UCSD-AML1 (cell line): ENCODE results near the gene TMEM101.
A peak's percentile ranks its signal among the peaks of the same experiment; 100 is the strongest.
"Not testable (repeated sequence)": the region's sequence is repeated elsewhere in the genome, so short reads cannot be mapped to it uniquely, and the experiment has no call there.

Source experiments
- DNase-seq: peaks from one replicate; lab custom pipeline; 2025; ENCODE audit not compliant: unreplicated experiment; lab: John Stamatoyannopoulos, UW

TMEM101 gene

GRCh38 chr17:44000871-44001460, 13.8 kb downstream of the TMEM101 start:
- no peak for DNase-seq

GRCh38 chr17:44000141-44000860, 14.5 kb downstream of the TMEM101 start:
- no peak for DNase-seq

GRCh38 chr17:43999024-43999423, 15.7 kb downstream of the TMEM101 start:
- DNase-seq: no peak

DNA sequence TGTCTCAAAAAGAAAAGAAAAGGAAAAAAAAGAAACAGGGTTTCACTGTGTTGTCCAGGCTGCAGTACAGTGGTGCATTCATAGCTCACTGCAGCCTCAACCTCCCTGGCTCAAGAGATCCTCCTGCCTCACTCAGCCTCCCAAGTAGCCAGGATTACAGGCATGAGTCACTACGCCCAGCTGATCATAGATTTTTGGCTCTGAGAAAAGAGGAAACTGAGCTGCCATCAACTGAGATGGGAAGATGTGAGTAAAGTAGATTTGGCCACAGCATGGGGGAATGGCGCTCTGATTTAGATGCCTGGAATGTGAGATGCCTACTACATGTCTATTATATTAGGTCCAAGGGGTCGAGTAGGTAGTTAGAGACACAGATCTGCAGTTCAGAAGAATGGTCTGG, 16.2 kb downstream of the TMEM101 start:
- DNase-seq: no peak

GRCh38 chr17:43997180-43997579, 17.6 kb downstream of the TMEM101 start:
- not testable (repeated sequence) for DNase-seq

GRCh38 chr17:43995150-43995471, 19.7 kb downstream of the TMEM101 start:
- no peak for DNase-seq

DNA sequence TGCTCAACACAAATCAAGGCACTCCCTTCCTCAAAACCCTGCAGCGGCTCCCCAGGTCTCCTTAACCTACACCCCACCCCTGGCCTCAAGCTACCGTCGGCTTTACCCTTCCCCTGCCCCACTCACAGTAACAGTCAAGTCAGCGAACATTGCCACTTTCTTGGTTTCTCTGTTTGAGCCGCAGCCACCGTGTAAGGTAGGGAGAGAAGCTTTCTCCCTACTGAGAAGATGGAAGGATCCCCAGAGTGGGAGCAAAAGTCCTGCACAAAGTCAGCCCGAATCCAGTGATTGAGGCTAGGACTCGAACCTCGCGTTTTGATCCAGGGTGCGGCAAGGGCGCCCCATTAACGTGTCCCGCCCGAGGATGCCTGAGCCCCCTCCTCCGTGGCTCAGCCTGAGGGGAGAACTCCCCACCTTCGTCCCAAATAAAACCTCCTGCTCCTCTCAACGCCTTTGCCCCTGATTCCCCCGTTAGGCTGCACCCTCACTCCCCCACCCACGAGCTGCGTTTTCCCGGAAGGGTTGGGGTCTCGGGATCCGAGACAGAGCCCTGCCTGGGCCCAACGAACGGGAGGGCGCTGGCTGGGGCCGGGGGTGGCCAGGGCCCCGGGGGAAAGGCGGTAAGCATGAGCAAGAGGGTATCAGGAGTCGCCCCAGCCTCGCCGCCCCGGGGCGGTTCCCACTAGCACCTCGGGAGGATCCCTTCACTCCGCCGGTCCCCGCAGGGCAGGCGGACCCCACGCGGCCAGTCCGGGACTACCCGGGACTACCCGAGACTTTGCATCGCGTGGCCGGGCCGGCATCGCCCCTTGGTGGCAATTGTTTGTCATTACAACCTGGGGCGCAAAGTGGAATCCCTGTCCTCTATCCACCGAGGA, 20.3 kb downstream of the TMEM101 start:
- DNase-seq: peak; percentile 74

DNA sequence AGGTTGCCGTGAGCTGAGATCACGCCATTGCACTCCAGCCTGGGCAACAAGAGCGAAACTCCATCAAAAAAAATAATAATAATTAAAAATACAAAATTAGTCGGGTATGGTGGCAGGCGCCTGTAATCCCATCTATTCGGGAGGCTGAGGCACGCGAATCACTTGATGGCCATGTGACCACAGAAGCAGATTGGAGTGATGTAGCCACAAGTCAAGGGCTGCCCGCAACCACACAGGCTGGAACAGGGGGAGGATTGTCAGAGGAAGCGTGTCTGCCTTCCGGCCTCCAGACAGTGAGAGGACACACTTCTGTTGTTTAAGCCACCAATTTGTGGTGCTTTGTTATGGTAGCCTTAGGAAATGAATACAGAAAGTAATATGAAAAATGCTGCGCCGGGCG, 22.1 kb downstream of the TMEM101 start:
- peak; percentile 58 for DNase-seq

GRCh38 chr17:43988301-43988700, 26.5 kb downstream of the TMEM101 start:
- DNase-seq: no peak

GRCh38 chr17:43987131-43988021, 27.4 kb downstream of the TMEM101 start:
- DNase-seq: no peak

- no peak for DNase-seq
These were observed 28.4 kb downstream of the TMEM101 start for GRCh38 chr17:43986225-43986981.

- no peak for DNase-seq
These were observed 30.2 kb downstream of the TMEM101 start for GRCh38 chr17:43984521-43984920.

GRCh38 chr17:43983515-43984411, 31.0 kb downstream of the TMEM101 start:
- DNase-seq: no peak

GRCh38 chr17:43983196-43983514, 31.6 kb downstream of the TMEM101 start:
- DNase-seq: no peak

DNA sequence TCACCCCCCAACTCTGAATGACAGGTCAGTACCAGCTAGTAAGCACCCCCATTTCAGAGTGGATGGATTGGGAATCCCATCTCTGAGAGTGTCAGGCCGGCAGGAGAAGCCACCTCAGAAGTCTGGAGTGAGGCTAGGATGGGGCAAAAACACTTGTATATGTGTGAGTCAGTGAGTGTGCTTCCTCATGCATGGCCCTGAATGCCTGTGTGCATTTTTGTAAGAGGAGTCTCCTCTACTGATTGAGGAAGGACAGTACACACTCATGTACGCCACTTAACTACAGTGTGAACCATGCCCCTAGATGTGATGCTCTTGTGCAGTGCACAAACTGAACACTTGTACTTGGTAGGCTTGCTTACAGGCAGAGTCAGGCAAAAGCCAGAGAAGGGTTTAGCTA, 32.6 kb downstream of the TMEM101 start:
- DNase-seq: no peak

- DNase-seq: no peak
These were observed 35.1 kb downstream of the TMEM101 start for GRCh38 chr17:43979671-43980070.

GRCh38 chr17:43979011-43979410, 35.8 kb downstream of the TMEM101 start:
- DNase-seq: no peak

DNA sequence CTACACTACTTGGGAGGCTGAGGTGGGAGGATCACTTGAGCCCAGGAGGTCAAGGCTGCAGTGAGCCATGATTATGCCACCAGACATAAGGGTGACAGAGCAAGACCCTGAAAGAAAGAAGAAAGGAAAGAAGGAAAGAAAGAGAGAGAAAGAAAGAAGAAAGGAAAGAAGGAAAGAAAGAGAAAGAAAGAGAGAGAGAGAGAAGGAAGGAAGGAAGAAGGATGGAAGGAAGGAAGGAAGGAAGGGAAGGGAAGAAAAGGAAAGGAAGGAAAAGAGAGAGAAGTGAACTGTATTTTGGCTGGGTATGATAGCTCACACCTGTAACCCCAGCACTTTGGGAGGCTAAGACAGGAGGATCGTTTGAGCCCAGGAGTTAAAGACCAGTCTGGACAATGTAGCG, 36.7 kb downstream of the TMEM101 start:
- no peak for DNase-seq
